ENCODE data around the gene ACOX2.

DNA sequence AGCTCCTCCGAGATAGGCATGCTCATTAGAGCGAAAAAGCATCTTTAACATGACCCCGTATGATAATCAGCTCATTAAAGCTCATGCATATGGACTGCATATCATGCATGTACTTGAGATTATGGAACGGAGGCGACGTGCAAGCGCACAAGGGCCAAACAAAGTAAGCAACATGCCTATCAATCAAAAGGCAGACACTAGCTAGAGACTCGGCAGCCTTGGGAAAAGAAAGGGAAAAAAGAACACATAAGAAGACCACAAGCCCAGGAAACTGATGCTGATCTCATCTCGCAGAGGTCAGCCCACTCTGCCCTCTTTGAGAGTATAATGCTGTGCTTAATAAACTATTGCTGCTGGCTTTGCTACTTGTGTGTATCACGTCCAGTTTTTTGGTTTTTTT is 2.6 kb upstream of the ACOX2 start:
- no peak for TF ChIP-seq ZNF565 (CRISPR knock-in tag; conservative IDR thresholded peaks at IDR 0.05; ENCODE audit: low read depth)
- TF ChIP-seq ZFP30 (CRISPR knock-in tag; IDR thresholded peaks at IDR 0.05), result no peak
- no peak for TF ChIP-seq ARNTL (CRISPR knock-in tag; IDR thresholded peaks at IDR 0.05; ENCODE audit: borderline replicate concordance, low read depth)
- TF ChIP-seq, protein P1, sequence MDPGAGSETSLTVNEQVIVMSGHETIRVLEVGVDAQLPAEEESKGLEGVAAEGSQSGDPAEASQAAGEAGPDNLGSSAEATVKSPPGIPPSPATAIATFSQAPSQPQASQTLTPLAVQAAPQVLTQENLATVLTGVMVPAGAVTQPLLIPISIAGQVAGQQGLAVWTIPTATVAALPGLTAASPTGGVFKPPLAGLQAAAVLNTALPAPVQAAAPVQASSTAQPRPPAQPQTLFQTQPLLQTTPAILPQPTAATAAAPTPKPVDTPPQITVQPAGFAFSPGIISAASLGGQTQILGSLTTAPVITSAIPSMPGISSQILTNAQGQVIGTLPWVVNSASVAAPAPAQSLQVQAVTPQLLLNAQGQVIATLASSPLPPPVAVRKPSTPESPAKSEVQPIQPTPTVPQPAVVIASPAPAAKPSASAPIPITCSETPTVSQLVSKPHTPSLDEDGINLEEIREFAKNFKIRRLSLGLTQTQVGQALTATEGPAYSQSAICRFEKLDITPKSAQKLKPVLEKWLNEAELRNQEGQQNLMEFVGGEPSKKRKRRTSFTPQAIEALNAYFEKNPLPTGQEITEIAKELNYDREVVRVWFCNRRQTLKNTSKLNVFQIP (CRISPR knock-in tag; IDR thresholded peaks at IDR 0.05; ENCODE audit: borderline replicate concordance, low read depth), result no peak
- TF ChIP-seq, protein P2, sequence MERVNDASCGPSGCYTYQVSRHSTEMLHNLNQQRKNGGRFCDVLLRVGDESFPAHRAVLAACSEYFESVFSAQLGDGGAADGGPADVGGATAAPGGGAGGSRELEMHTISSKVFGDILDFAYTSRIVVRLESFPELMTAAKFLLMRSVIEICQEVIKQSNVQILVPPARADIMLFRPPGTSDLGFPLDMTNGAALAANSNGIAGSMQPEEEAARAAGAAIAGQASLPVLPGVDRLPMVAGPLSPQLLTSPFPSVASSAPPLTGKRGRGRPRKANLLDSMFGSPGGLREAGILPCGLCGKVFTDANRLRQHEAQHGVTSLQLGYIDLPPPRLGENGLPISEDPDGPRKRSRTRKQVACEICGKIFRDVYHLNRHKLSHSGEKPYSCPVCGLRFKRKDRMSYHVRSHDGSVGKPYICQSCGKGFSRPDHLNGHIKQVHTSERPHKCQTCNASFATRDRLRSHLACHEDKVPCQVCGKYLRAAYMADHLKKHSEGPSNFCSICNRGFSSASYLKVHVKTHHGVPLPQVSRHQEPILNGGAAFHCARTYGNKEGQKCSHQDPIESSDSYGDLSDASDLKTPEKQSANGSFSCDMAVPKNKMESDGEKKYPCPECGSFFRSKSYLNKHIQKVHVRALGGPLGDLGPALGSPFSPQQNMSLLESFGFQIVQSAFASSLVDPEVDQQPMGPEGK (CRISPR knock-in tag; IDR thresholded peaks at IDR 0.05; ENCODE audit: borderline replicate concordance), result no peak
- TF ChIP-seq, protein P3, sequence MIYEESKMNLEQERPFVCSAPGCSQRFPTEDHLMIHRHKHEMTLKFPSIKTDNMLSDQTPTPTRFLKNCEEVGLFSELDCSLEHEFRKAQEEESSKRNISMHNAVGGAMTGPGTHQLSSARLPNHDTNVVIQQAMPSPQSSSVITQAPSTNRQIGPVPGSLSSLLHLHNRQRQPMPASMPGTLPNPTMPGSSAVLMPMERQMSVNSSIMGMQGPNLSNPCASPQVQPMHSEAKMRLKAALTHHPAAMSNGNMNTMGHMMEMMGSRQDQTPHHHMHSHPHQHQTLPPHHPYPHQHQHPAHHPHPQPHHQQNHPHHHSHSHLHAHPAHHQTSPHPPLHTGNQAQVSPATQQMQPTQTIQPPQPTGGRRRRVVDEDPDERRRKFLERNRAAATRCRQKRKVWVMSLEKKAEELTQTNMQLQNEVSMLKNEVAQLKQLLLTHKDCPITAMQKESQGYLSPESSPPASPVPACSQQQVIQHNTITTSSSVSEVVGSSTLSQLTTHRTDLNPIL (CRISPR knock-in tag; IDR thresholded peaks at IDR 0.05; ENCODE audit: low read depth), result no peak
- TF ChIP-seq RARB (CRISPR knock-in tag; IDR thresholded peaks at IDR 0.05), result no peak
- TF ChIP-seq GLIS3 (CRISPR knock-in tag; IDR thresholded peaks at IDR 0.05), result no peak
- no peak for TF ChIP-seq SNAI2 (CRISPR knock-in tag; IDR thresholded peaks at IDR 0.05)
- TF ChIP-seq BACH2 (CRISPR knock-in tag; IDR thresholded peaks at IDR 0.05; ENCODE audit: borderline replicate concordance), result no peak
- no peak for TF ChIP-seq OSR1 (CRISPR knock-in tag; IDR thresholded peaks at IDR 0.05)

All from SK-N-SH treated with all-trans-retinoic acid at 6 μM for 48 hours (cell line).